AG09309 (cell line): ENCODE measurements around the gene C1QTNF9.

ENCODE experiments used
- DNase-seq: peaks from one replicate; pipeline ENCODE4 v3.0.0-alpha.2; 2010; ENCODE audit warnings: low read depth
- H3K4me3 ChIP-seq: 2 replicates; pipeline ENCODE4 v1.5.1; 2011; ENCODE audit warnings: mild to moderate bottlenecking, low read depth, low read length, moderate library complexity; ENCODE audit not compliant: control insufficient read depth
- CTCF ChIP-seq: IDR thresholded peaks from 2 replicates; pipeline ENCODE4 v1.5.1; 2011; ENCODE audit warnings: mild to moderate bottlenecking, low read depth, low read length, inconsistent platforms; ENCODE audit not compliant: insufficient read depth, control insufficient read depth; ENCODE audit errors: missing control alignments

C1QTNF9 gene

GRCh38 chr13:24280720-24281119 is 28.7 kb upstream of the C1QTNF9 start:
- DNase-seq = no peak
- TF ChIP-seq CTCF = no peak

DNA sequence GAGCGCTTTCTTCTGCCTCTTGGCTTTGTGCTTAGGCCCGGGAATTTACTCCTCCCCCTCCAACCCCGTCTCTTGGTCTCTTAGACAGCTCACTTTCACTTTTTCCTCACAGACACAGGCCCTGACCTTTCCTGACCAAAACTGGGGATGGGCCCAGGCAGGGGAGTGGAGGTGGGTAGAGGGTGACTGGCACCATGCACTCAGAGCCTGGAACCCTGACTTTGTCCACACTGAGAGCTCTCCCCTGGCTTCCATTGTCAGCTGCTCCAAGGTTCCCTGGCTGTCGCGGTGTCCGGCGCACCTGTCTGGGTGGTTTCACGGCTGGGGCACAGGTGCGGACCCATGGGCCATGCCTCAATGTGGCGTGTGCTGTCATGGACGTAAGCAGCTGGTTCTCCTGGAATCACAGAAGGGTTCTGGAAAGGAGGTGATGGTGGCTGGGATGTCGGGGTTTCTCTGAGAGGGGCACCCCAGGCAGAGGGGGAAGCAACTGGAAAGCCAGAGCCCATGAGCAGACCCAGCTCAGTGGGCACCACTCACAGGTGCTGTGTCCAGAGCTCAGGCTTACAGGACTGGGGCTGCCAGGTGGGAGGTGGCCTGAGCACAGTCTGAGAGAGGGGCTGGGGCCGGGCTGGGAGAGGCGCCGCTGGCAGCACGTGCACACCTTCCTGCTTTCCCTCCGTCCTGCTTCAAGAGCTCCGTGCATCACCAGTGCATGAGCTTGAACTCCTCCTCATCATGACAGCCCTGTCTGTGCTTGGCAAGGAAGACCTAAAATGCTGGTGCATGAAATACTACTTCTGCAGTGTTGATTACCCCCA is 28.0 kb upstream of the C1QTNF9 start:
- TF ChIP-seq CTCF = no peak
- no peak for DNase-seq
- H3K4me3 ChIP-seq = no peak overlapping the region

More at GRCh38 chr13:24280720-24281119, 28.7 kb upstream of the C1QTNF9 start:
- H3K4me3 ChIP-seq = no peak overlapping the region

- DNase-seq = no peak
- TF ChIP-seq CTCF = no peak
- H3K4me3 ChIP-seq = no peak overlapping the region
Measured at GRCh38 chr13:24282256-24282655, 27.1 kb upstream of the C1QTNF9 start.

DNA sequence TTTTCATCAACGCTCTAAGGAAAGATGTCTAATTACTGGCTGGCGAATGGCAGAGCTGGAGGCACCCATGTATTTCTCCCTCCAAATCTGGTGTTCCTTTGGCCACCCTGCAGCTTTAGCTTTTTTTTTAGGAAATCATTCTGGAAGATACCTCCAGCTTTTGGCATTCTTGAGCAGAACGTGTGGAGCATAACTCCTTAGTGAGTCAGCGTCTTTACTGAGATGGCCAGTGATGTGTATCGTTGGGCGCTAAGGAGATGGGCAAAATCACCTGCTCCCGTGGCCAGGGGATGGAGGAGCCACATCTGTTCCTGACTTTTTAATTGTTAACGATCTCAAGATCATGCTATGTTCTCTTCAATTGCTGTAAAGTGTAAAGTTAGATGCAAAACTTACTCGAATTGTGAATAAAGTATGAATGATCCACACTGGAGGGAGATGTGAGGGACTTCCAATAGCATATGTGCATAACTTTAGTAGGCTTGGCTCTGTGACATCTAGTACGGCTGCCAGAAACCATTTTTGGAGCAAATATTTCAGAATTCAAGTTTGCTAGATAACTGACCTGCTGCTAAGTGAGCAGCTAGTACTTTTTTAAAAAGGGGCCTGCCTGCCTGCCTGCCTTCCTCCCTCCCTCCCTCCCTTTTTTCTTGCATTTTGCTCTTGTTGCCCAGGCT is 24.4 kb upstream of the C1QTNF9 start:
- DNase-seq = no peak

DNA sequence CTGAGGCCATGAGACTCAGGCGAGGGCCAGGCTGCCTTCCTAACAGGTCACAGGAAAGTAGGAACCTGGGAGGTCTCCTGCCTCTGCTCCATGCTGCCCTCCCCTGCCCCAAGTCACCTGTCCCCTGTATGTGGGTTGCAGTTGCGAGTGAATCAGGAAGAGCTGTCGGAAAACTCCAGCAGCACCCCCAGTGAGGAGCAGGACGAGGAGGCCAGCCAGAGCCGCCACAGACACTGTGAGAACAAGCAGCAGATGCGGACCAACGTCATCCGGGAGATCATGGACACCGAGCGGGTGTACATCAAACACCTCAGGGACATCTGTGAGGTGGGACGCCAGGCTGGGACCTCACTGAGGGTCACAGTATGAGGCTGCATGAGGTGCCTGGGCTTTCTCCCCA is 22.8 kb upstream of the C1QTNF9 start:
- no peak for DNase-seq
- no peak overlapping the region for H3K4me3 ChIP-seq
- no peak for TF ChIP-seq CTCF

More for the DNA sequence above, 24.4 kb upstream of the C1QTNF9 start:
- no peak for TF ChIP-seq CTCF
- no peak overlapping the region for H3K4me3 ChIP-seq

DNA sequence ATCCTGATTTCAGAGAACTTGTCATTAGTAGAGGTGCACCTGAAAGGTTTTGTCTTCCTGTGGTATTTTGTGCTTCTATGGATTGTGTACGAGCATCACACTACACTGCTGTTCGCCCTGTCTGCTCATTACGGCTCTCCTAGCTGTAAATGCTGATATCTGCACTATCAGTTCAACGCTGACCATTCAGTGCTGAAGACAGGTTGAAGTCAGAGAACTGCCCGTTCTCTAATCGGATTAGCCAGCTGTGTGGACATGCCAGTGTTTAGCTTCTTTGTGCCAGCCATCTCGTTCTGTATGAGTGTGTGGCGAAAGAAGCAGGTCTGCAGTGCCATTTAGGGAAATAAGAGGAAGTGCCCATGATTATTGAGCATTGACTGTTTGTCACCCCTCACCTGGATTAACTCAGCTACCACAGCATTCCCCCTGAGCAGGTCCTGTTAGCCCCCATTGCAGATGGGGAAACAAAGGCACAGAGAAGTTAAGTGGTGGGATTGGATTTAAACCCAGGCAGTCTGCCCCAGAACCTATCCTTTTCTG is 21.6 kb upstream of the C1QTNF9 start:
- no peak overlapping the region for H3K4me3 ChIP-seq
- TF ChIP-seq CTCF = no peak
- DNase-seq = no peak
